Smooth muscle cell (in vitro differentiated cells): ENCODE measurements around the gene FOXP1. TPM values are rescaled to one million over a fixed set of nuclear protein-coding genes. Genes with fewer than 3 reads are reported as not detected.

Experiments used
- DNase-seq: peaks from one replicate; lab custom pipeline; 2025; ENCODE audit not compliant: unreplicated experiment; lab: John Stamatoyannopoulos, UW
- H2AFZ ChIP-seq: fragments of 200-600 bp; sonication (generic); 2 replicates; pipeline ENCODE4 v1.6.0; 2016; ENCODE audit warnings: antibody characterized with exemption, low read depth, mild to moderate bottlenecking
- H3F3A ChIP-seq: fragments of 200-600 bp; sonication (generic); 2 replicates; pipeline ENCODE4 v1.6.0; 2017; ENCODE audit warnings: antibody characterized with exemption, low read depth
- H3K27ac ChIP-seq: fragments of 200-600 bp; sonication (generic); 2 replicates; pipeline ENCODE4 v1.5.1; 2016; ENCODE audit warnings: low read depth, mild to moderate bottlenecking
- H3K27me3 ChIP-seq: fragments of 200-600 bp; sonication (generic); 2 replicates; pipeline ENCODE4 v1.6.1; 2016; ENCODE audit warnings: low read depth, mild to moderate bottlenecking
- H3K36me3 ChIP-seq: fragments of 200-600 bp; sonication (generic); 2 replicates; pipeline ENCODE4 v1.5.1; 2016; ENCODE audit warnings: low read depth
- H3K4me1 ChIP-seq: fragments of 200-600 bp; sonication (generic); 2 replicates; pipeline ENCODE4 v1.5.1; 2016; ENCODE audit warnings: low read depth
- H3K4me2 ChIP-seq: fragments of 200-600 bp; sonication (generic); 2 replicates; pipeline ENCODE4 v1.6.0; 2016; ENCODE audit warnings: mild to moderate bottlenecking
- H3K4me3 ChIP-seq: fragments of 200-600 bp; sonication (generic); 2 replicates; pipeline ENCODE4 v1.5.1; 2016; ENCODE audit warnings: mild to moderate bottlenecking
- H3K79me2 ChIP-seq: fragments of 200-600 bp; sonication (generic); 2 replicates; pipeline ENCODE4 v1.6.0; 2016; ENCODE audit warnings: low read depth, mild to moderate bottlenecking
- H3K9ac ChIP-seq: fragments of 200-600 bp; sonication (generic); 2 replicates; pipeline ENCODE4 v1.6.0; 2016; ENCODE audit warnings: low read depth
- H3K9me3 ChIP-seq: fragments of 200-600 bp; sonication (generic); replicated peaks from 2 replicates; pipeline ENCODE4 v1.5.1; 2016; ENCODE audit warnings: low read depth
- H4K20me1 ChIP-seq: fragments of 200-600 bp; sonication (generic); 2 replicates; pipeline ENCODE4 v1.6.0; 2016; ENCODE audit warnings: low read depth
- WGBS: methylation state at CpG from one replicate; pipeline ENCODE4 v1.1.7; 2016; ENCODE audit warnings: low lambda C conversion rate; 5-methylcytosine and 5-hydroxymethylcytosine counted together
- polyA plus RNA-seq: library from polyadenylated mRNA; unstranded; fragments of >200 nt; fragmentation: Nextera tagmentation; extraction: Ambion mirVana; gene quantifications from 2 replicates; pipeline ENCODE4 v1.2.1, GENCODE V29; 2016
- total RNA-seq: library from RNA; depleted of rRNA; stranded (reverse); fragments of >200 nt; gene quantifications from 2 replicates; pipeline ENCODE4 v1.2.3, GENCODE V29; 2014
- TF ChIP-seq, protein P1 (sequence below): fragments of 200-600 bp; sonication (generic); IDR thresholded peaks from 2 replicates; pipeline ENCODE4 v1.5.1; 2017; ENCODE audit warnings: borderline replicate concordance, mild to moderate bottlenecking, antibody characterized with exemption; ENCODE audit not compliant: insufficient read depth, poor library complexity, severe bottlenecking

FOXP1 gene
- total and polyA plus RNA-seq, 2 experiments from 2014 or later = 40.9 to 68.0 TPM

DNA sequence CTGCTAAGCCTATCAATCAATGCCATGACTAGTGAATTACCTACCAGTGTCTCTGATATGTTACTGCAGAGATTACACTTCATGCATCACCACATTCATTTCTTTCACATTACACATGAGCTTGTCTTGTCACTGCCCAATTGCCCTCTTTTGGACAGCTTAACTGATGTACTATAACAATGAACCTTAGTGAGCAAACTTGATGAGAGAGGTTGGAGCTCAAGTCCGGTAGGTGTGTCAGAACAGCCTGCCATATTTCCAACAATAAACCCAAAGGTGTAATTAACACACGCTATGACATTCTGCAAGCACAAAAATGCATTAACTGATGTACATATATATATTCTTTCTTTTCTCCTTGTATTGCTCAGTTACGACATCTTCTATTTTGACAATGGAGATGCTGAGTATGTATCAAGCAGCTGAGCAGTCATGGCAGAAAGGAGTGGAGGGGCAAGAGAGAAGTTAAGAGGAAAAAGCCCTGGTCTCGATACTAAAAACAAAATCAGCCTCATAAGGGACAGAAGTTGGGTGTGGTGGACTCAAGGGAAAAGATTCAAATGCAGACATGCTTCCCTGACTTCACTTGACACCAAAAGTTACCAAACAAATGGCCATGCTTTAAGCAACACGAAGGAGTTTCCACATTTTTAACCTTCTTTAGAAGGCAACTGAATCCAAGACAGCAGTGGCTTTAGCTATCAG is 538.2 kb downstream of the FOXP1 start:
- Histone ChIP-seq H4K20me1 (peaks cover 54% of the 10 kb centered on the region), H3K27ac (no peak overlapping the region), H3K27me3 (no peaks in the 10 kb centered on the region), H2AFZ (no peak overlapping the region), H3K4me1 (peaks cover 19% of the 10 kb centered on the region), H3K4me3 (no peak overlapping the region), H3K36me3 (peaks cover 7% of the 10 kb centered on the region), H3K4me2 (no peak overlapping the region), H3K9me3 (no peaks in the 10 kb centered on the region), H3K9ac (no peak overlapping the region), H3K79me2 (no peaks in the 10 kb centered on the region), H3F3A (peaks cover under 1% of the 10 kb centered on the region)
- TF ChIP-seq, protein P1, sequence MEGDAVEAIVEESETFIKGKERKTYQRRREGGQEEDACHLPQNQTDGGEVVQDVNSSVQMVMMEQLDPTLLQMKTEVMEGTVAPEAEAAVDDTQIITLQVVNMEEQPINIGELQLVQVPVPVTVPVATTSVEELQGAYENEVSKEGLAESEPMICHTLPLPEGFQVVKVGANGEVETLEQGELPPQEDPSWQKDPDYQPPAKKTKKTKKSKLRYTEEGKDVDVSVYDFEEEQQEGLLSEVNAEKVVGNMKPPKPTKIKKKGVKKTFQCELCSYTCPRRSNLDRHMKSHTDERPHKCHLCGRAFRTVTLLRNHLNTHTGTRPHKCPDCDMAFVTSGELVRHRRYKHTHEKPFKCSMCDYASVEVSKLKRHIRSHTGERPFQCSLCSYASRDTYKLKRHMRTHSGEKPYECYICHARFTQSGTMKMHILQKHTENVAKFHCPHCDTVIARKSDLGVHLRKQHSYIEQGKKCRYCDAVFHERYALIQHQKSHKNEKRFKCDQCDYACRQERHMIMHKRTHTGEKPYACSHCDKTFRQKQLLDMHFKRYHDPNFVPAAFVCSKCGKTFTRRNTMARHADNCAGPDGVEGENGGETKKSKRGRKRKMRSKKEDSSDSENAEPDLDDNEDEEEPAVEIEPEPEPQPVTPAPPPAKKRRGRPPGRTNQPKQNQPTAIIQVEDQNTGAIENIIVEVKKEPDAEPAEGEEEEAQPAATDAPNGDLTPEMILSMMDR = no peak
- no peak for DNase-seq
- 96% methylated on average over 5 of the region's 5 CpGs for WGBS

DNA sequence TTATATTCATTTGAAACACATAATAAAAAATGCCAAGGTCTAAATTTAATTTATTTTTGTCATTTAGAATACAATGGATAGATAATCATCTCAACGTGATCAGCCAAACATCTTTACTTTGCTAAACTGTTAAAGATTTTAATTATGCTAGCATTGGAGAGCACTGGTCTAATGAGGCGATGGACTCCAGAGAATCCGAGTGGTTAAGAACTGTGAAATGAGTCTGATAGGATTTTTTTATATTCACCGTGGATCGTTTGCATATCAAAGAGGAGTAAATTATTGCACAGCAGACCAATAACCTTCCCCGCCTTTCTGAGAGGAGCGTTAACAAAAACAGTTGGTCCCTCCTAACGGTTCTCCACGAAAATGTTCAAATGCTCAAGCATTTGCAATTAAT is 540.8 kb downstream of the FOXP1 start:
- DNase-seq = no peak
- peaks cover 9% of the 10 kb centered on the region for H3K36me3 ChIP-seq
- no peaks in the 10 kb centered on the region for H3K79me2 ChIP-seq

DNA sequence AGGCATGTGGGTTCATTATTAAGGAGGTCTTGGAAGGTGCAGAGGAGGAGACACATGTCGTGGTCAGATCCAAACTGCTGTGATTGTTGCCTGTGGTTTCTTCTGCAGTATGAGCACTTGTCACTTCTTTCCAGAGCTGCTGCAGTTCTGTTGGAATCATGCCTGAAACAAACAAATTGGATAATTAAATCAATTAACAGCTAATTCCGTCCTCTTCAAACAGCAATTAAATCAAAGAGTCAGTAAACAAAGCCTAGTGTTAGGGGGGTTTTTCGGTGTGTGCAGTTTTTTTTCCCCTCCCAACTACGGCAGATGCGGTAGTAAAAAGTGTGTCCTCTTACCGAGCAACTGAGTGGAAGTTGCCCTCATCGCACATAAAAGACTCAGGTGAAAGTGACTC is 542.2 kb downstream of the FOXP1 start:
- H3K27ac ChIP-seq = no peak overlapping the region
- no peaks in the 10 kb centered on the region for H3F3A ChIP-seq
- H3K79me2 ChIP-seq = no peaks in the 10 kb centered on the region
- no peak for DNase-seq
- TF ChIP-seq, protein P1 = no peak
- H3K4me1 ChIP-seq = no peaks in the 10 kb centered on the region
- H4K20me1 ChIP-seq = peaks cover 46% of the 10 kb centered on the region
- no peak overlapping the region for H2AFZ ChIP-seq
- no peaks in the 10 kb centered on the region for H3K27me3 ChIP-seq
- no peak overlapping the region for H3K9ac ChIP-seq
- H3K4me3 ChIP-seq = no peak overlapping the region
- H3K9me3 ChIP-seq = no peaks in the 10 kb centered on the region
- WGBS = 91% methylated on average over 7 of the region's 7 CpGs
- H3K36me3 ChIP-seq = peaks cover 9% of the 10 kb centered on the region
- H3K4me2 ChIP-seq = no peak overlapping the region

More for the DNA sequence above, 540.8 kb downstream of the FOXP1 start:
- TF ChIP-seq, protein P1 = no peak
- Histone ChIP-seq H4K20me1 (peaks cover 43% of the 10 kb centered on the region), H3K4me1 (peaks cover 5% of the 10 kb centered on the region), H3K9me3 (no peaks in the 10 kb centered on the region), H3F3A (no peaks in the 10 kb centered on the region), H3K27ac (no peak overlapping the region), H2AFZ (no peak overlapping the region), H3K27me3 (no peaks in the 10 kb centered on the region), H3K4me3 (no peak overlapping the region), H3K9ac (no peak overlapping the region), H3K4me2 (no peak overlapping the region)
- WGBS = 92% methylated on average over 9 of the region's 9 CpGs

DNA sequence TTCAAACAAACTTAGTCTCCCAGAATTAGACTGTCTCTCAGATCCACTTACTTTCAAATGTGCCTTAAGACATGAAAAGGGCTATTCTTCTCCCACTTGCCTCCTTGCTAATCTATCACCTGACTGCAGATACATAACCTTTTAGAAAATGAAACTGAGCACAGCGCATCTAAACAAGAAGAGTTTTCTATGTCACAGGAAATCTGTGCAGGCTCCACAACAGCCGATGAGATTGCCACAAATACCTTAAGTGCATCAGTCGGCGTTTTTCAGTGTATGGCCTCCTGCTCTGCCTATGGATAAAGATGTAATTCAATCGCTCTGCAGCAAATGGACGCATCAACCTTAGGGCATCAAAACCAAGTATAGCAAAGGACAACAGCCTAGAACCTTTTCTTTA is 544.2 kb downstream of the FOXP1 start:
- Histone ChIP-seq H3K9ac (no peak overlapping the region), H3K27me3 (no peaks in the 10 kb centered on the region), H3K9me3 (no peaks in the 10 kb centered on the region), H3K4me3 (no peak overlapping the region), H3K36me3 (peaks cover 4% of the 10 kb centered on the region), H4K20me1 (peaks cover 54% of the 10 kb centered on the region), H3K79me2 (no peaks in the 10 kb centered on the region), H3K27ac (no peak overlapping the region), H3K4me2 (no peak overlapping the region), H3F3A (no peaks in the 10 kb centered on the region), H3K4me1 (no peaks in the 10 kb centered on the region), H2AFZ (no peak overlapping the region)
- no peak for DNase-seq
- TF ChIP-seq, protein P1 = no peak
- 96% methylated on average over 6 of the region's 6 CpGs for WGBS
